H1 (cell line): Measurements from ENCODE around the gene GRIP2.

Experiments used
- SIN3A ChIP-seq, 2 experiments: IDR thresholded peaks in 1 of 2; conservative IDR thresholded peaks in 1 of 2; 2 replicates each; pipeline ENCODE4 v1.6.1; 2011 to 2012; ENCODE audit warnings: low read length in 2 of 2, improper control_type of control experiment in 1 of 2, low read depth in 1 of 2, mild to moderate bottlenecking in 1 of 2
- ZNF274 ChIP-seq: IDR thresholded peaks from 2 replicates; pipeline ENCODE4 v1.7.0; 2012; ENCODE audit warnings: low read length, borderline replicate concordance; ENCODE audit errors: extremely low read depth
- TF ChIP-seq, protein P1 (sequence below), 3 experiments: IDR thresholded peaks; 1 replicate in 2 of 3; 2 replicates in 1 of 3; pipeline versions ENCODE4 v1.5.1 to v1.6.1; 2011; ENCODE audit warnings: low read length in 3 of 3, mild to moderate bottlenecking in 3 of 3, inconsistent platforms in 2 of 3, low read depth in 1 of 3, moderate library complexity in 1 of 3; ENCODE audit not compliant: insufficient read depth in 1 of 3; ENCODE audit errors: control extremely low read depth in 1 of 3

DNA sequence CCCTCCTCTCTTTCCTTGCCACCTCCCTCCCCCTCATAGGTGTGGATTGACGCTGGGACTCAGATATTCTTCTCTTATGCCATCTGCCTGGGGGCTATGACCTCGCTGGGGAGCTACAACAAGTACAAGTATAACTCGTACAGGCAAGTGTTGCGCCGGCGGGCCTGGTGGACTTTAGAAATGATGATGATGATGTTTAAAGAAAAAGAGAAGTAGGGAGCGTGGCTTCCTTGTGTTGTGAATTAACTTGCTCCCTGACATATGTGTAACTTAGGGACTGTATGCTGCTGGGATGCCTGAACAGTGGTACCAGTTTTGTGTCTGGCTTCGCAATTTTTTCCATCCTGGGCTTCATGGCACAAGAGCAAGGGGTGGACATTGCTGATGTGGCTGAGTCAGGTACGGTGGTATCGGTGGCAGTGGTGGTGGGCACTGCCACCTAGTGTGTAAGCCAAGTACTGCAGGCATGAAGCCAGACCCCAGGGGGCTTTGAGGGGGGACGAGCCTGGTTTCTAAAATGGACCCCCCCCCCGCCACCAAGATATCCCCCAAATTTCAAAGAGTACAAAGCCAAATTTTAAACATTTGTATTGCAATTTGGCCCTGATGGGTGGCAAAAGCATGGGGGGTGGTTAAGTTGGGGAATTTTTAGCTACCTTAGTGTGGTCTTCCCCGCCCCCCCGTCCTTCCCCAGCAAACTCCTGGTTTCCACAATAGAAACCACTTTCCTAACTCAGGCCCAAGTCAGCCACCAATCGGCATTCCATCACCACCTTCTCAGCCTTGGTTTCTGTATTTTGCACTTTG, 72.1 kb downstream of the GRIP2 start:
- TF ChIP-seq SIN3A (conservative IDR thresholded peaks at IDR 0.05 in 1 of 2, IDR thresholded peaks at IDR 0.05 in 1 of 2; ENCODE audit: low read depth in 1 of 2, low read length in 2 of 2) (no peak), ZNF274 (no peak)
- TF ChIP-seq, protein P1, sequence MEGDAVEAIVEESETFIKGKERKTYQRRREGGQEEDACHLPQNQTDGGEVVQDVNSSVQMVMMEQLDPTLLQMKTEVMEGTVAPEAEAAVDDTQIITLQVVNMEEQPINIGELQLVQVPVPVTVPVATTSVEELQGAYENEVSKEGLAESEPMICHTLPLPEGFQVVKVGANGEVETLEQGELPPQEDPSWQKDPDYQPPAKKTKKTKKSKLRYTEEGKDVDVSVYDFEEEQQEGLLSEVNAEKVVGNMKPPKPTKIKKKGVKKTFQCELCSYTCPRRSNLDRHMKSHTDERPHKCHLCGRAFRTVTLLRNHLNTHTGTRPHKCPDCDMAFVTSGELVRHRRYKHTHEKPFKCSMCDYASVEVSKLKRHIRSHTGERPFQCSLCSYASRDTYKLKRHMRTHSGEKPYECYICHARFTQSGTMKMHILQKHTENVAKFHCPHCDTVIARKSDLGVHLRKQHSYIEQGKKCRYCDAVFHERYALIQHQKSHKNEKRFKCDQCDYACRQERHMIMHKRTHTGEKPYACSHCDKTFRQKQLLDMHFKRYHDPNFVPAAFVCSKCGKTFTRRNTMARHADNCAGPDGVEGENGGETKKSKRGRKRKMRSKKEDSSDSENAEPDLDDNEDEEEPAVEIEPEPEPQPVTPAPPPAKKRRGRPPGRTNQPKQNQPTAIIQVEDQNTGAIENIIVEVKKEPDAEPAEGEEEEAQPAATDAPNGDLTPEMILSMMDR (IDR thresholded peaks at IDR 0.05; ENCODE audit: control extremely low read depth in 1 of 3, insufficient read depth in 1 of 3, low read depth in 1 of 3, low read length in 3 of 3): peak in 2 of 3 experiments; percentile 85; a peak in 3 of 4 replicates
